NCI-H128 (cell line): ENCODE results near the gene TIMELESS.
"Not testable (repeated sequence)": the region's sequence is repeated elsewhere in the genome, so short reads cannot be mapped to it uniquely, and the experiment has no call there.

ENCODE experiments used
- DNase-seq: peaks from one replicate; lab custom pipeline; 2025; ENCODE audit not compliant: unreplicated experiment; lab: John Stamatoyannopoulos, UW

Gene TIMELESS

DNA sequence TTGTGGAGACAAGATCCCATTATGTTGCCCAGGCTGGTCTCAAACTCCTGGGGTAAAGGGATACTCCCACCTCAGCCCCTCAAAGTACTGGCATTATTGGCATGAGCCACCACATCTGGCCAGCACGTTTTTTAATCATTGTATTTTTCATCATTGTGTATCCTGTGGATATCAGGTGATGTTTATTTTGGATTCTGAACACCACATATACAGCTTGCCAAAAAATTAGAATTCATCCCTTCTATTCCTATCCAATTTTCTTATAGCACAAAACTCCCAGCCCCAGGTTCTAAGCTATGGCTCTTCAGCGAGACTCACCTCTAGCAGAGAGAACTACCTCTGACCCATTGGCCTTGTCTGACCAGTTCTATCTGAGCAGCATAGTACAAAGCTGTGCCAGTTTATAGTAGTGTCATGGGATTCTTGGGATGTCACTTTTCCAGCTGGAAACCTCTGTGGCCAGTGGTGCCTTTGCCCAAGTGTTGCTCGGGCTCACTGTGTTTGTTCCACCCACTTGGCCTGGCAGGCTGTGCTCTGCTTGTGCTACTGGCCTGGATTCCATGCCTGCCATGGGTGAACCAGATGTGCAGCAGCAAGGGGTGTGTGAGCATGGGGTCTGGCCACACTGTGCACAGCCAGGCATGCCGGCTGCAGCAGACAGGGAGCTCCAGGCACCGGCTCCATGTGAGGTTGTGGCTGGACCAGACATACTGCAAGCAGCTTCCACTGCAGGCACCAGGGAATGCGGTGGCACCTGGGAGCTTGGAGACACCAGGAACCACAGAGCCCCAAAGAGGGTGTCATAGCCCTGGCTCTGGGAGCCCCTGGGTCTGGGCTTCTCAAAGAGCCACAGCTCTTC lies 37.2 kb downstream of the TIMELESS start:
- DNase-seq: no peak

DNA sequence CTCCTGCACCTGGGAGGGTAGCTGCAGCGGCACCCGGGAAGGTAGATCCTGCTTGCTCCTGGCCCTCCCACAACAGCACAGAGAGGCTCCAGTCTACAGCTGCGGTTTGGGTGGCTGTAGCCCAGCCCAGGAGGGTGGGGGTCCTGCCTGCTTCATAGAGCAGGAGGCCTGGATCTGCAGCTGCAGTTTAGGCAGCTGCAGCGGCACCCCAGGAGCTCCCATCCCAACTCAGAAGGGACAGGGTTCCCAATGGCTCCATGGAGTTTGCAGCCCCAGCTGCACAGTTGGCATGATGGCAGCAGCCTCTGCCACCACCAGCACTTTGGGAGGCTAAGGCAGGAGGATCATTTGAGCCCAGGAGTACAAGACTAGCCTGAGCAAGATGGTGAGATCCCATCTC lies 38.5 kb downstream of the TIMELESS start:
- DNase-seq: no peak

DNA sequence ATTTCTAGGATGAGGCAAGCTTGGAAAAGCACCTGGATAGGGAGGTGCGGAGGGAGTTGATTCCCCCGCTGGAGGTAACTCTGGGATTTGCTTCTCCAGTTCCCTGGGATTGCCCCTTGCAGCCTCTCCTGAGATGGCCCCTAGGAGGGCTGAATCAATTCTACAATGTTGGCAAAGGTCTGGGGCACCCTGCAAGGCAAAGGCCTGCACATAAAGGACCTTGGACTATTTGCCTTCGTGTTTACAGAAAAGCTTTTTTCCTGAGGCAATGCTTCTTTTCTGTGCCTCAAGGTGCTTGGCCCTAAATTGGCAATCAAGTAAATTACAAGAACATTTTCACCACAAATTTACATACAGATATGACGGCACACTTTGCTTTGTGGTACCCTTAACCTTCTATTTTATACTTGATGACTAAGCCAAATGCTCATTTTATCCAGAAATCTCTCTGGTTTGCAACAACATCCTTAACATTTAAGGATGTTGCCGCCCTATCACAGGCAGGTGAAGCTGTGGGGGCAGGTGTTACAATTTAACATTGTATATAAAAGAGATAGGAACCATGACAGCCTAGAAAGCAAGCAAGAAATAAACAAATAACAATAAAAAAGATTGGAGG lies 40.3 kb downstream of the TIMELESS start:
- DNase-seq: no peak

DNA sequence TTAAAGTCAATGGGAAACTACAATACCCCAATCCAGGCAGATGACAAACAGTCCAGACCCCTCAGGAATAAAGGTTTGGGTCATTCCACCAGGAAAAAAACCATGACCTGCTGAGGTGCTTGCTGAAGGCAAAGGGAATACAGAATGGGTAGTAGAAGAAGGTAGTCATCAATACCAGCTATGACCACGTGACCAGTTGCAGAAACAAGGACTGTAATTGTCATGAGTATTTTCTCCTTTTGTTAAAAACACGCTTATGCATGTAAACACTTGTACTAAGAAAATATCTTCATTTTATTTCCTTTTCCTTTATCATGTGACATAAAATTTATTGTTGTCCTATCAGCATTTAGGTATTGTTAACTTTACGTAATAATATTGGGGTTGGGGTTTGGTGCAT lies 45.0 kb downstream of the TIMELESS start:
- not testable (repeated sequence) for DNase-seq

DNA sequence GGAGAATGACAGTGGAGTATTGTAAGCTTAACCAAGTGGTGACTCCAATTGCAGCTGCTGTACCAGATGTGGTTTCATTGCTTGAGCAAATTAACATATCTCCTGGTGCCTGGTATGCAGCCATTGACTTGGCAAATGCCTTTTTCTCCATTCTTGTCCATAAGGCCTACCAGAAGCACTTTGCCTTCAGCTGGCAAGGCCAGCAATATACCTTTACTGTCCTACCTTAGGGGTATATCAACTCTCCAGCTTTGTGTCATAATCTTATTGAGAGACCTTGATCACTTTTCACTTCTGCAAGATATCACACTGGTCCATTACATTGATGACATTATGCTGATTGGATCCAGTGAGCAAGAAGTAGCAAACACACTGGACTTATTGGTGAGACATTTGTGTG lies 47.6 kb downstream of the TIMELESS start:
- DNase-seq: not testable (repeated sequence)

DNA sequence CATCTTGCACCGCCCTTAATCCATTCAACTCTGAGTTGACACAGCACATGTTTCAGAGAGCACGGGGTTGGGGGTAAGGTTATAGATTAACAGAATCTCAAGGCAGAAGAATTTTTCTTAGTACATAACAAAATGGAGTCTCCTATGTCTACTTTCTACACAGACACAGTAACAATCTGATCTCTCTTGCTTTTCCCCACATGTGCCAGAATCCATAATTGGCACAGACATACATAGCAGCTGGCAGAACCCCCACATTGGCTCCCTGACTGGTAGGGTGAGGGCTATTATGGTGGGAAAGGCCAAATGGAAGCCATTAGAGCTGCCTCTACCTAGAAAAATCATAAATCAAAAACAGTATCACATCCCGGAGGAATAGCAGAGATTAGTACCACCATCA lies 48.1 kb downstream of the TIMELESS start:
- DNase-seq: not testable (repeated sequence)

DNA sequence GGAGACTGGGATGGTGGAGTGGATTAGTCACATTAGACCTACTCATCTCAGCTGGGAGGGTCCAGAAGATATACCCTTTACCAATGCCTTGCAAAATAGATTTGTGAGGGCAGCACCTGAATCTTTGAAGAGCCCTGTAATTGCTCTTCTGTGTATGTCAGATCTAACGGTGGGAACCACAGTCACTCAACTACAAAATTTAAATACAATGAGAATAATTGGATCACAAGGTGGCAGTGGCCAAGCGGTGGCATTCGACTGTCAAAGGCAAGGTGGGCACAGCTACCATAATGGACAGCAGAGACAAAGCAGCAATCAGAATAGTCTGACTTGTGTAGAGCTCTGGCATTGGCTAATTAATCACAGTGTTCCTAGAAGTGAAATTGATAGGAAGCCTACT lies 49.8 kb downstream of the TIMELESS start:
- DNase-seq: not testable (repeated sequence)

DNA sequence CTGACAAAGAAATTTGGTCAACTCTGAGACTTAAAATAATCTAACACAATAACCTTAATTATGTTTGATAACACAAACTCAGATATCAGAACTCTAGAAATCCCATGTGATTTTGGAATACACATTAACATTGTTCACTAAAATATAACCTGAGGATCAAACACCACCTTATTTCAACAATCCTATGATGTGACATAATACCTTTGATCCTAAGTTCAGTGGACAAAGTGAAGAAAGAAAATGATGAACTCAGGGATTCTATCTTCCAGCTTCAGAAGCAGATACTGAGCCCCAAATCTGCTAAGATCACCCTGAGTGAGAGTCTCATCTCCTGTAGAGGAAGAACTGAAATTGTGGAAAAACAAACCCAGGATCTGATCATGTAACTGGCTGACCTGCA lies 50.9 kb downstream of the TIMELESS start:
- no peak for DNase-seq

DNA sequence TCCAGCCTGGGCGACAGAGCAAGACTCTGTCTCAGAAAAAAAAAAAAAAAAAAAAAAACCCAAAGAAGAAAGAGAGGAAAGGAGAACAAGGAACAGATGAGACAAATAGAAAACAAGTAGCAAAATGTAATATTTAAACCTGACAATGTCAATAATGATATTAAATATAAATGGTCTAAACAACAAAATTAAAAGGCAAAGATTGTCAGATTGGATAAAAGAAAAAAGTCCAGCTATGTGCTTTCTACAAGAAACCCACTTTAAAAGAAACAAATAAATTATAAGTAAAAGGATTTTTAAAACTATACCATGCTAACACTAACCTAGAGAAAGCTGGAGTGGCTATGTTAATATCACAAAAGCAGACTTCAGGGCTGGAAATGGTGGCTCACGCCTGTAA lies 56.9 kb downstream of the TIMELESS start:
- no peak for DNase-seq

DNA sequence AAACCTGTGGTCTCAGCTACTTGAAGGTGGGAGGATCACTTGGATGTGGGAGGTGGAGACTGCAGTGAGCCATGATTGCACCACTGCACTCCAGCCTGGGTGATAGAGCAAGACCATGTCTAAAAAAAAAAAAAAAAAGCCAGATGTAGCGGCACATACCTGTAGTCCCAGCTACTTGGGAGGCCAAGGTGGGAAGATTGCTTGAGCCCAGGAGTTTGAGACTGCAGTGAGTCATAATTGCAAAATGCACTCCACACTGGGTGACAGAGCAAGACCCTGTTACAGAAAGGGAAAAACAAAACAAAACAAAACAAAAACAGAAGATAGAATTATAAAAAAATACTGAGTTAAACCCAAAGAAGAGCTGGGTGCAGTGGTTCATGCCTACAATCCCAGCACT lies 57.5 kb downstream of the TIMELESS start:
- DNase-seq: no peak

DNA sequence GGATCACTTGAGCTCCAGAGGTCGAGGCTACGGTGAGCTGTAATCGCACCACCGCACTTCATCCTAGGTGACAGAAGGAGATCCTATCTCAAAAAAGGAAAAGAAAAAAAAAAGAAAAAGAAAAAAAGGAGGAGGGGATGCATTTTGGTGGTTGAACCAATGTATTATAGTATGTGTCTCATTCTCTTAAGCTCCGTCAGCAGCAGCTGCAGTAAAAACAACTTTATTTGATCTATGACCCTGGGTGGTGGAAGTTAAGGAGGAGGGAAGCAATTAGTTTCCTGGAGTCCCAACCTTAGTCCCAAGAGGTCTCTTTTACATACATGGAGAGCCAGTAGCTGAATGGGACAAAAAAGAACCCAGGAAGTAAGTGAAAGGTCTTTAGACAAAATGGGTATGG lies 59.8 kb downstream of the TIMELESS start:
- DNase-seq: no peak

DNA sequence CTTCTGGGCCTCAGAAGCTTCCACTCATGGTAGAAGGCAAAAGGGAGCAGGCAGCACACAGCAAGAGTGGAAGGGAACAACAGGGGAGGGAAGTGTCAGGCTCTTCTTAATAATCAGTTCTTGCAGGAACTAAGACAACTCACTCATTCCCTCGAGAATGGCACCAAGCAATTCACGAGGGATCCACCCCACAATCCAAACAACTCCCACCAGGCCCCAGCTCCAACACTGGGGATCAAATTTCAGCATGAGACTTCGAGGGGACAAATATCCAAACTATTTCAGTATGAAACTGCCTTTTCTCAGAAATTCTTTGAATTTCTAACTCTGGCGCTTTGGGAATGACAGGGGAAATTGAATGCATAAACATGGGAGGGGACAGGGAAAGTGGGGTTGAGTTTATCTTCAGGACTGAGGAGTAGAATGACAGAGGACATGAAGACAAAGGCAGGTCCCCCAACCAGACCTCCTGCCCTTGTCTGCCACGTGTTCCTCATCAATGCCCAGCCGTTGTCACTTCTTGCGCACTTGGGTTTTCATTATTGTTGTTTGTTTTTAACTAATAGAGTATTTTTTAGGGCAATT lies 62.0 kb downstream of the TIMELESS start:
- DNase-seq: no peak

DNA sequence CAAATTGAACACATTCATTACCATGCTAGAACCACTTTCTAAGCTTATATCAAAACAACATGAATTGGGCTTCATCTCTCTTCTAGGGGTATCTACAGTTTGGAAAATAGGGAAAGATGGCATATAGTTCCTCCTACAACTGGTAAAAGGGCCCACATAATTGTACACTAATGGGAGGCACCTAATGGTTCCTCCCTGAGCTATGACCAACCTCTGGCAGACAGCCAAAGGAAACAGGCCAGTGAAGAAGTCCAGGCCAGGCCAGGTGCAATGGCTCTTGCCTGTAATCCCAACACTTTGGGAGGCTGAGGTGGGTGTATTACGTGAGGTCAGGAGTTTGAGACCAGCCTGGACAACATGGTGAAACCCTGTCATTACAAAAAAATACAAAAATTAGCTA lies 63.4 kb downstream of the TIMELESS start:
- DNase-seq: no peak

DNA sequence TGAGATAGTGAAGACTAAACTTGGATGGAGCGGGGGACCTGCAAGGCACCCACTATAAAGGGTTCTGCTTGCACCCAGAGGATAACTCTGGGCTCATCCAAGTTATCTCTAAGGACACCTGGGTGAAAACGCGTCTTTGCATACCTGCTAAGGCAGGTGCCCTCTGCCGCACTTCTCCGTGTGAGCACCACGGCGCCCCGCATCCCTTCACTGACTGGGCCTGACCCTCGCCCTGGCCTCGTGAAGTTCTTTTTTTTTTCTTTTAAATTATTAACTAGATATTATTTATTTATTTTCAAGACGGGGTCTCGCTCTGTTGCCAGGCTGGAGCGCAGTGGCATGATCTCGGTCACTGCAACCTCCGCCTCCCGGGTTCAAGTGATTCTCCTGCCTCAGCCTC lies 66.6 kb downstream of the TIMELESS start:
- DNase-seq: no peak

DNA sequence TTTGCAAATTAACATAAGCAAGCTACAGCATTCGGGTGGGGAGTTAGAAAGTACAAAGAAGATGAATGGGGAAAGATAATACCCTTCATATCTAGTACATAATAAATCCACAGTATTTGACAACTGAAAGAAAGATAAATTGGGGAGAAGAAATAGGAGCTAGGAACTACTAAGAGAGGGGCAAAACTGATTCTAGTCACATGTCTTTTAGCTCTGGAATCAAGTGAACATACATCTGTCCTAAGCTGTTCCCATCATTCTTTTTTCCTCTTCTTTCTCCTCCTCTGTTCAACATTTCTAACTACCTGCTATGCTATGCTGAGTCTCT lies 71.3 kb downstream of the TIMELESS start:
- DNase-seq: no peak

DNA sequence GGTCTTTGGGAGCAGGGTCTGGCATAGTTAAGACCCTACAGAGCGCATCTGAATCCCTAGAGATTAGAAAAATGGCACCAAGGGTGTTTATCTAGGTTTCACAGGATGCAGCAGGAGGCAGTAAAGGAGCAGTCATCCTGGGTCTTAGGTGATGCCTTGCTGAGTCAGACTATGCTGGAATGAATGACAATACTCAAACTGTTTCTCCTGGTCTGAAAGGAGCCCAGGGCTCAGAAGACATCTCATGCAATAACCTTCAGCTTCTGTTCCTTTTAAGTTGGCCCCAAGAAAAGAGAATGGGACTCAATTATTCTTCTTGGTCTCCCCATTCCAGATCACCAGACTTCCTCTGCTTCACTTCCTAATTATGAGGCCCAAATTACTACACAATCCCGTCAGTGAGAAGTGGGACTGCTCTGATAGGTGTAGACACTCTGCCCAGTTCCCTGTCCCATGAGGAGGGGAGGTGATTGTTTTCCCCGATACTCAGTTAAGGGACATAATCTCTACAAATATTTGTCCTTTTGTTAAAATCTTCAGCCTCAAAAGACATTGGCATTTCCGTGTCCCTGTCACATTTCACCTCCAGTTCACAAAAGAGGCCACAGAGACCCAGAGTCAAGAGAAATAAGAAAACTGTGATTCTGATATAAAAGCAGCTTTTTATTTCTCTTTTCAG lies 71.8 kb downstream of the TIMELESS start:
- DNase-seq: no peak

DNA sequence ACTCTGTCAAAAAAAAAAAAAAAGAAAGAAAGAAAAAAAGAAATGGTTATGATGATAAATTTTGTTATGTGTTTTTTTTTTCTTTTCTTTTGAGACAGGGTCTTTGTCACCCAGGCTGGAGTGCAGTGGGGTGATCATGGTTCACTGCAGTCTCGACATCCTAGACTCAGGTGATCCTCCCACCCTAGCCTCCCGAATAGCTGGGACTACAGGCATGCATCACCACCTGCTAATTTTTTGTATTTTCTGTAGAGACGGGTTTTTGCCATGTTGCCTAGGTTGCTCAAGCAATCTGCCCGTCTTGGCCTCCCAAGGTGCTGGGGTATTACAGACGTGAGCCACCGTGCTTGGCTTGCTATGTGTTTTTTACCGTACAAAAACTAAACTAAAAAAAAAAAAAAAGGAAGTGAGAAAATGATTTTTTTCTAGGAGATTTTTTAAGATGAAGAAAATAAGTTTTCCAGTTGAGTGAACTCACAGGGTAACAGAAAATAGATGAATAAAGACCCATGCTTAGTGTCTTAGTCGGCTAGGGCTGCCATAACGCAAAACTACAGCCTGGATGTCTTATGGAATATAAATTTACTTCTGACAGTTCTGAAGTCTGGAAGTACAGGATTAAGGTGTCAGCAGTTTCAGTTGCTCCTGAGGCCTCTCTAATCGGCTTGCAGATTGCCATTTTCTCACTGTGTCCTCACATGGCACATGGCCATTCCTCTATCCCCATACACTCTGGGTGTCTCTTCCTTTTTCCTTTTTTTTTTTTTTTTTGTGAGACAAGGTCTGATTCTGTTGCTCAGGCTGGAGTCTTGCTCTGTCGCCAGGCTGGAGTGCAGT lies 73.4 kb downstream of the TIMELESS start:
- DNase-seq: no peak

DNA sequence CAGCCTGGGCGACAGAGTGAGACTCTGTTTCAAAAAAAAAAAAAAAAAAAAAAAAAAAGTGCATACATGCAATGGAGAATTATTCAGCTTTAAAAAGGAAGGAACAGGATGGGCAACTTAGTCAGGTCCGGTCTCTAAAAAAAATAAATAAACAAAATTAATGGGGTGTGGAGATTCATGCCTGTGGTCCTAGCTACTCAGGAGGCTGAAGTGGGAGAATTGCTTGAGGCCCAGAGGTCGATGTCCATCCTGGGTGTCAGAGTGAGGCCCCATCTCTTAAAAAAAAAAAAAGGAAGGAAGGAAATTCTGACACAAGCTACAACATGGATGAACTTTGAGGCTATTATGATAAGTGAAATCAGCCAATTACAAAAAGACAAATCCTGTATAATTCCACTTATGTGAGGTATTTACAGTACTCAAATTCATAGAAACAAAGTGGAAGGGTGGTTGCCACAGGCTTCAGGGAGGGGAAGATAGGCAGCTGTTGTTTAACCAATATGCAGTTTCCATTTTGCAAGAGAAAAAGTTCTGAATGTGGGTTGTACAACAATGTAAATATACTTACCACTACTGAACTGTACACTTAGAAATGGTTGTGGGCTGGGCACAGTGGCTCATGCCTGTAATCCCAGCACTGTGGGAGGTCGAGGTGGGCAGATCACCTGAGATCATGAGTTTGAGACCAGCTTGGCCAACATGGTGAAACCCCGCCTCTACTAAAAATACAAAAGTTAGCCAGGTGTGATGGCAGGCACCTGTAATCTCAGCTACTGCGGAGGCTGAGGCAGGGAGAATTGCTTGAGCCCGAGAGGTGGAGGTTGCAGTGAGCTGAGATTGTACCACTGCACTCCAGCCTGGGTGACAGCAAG lies 74.3 kb downstream of the TIMELESS start:
- DNase-seq: no peak

DNA sequence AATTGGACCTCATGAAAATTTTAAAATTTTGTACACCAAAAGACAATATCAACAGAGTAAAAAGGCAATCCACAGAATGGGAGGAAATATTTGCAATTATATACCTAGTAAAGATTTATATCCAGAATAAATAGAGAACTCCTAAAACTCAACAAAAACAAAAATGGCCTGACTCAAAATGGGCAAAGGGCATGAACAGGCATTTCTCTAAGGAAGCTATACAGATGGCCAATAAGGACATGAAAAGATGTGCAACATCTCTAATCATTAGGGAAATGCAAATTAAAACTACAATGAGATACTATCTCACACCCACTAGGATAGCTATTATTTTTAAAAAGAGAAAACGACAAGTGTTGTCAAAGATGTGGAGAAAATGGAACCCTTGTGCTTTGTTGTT lies 75.7 kb downstream of the TIMELESS start:
- DNase-seq: no peak

DNA sequence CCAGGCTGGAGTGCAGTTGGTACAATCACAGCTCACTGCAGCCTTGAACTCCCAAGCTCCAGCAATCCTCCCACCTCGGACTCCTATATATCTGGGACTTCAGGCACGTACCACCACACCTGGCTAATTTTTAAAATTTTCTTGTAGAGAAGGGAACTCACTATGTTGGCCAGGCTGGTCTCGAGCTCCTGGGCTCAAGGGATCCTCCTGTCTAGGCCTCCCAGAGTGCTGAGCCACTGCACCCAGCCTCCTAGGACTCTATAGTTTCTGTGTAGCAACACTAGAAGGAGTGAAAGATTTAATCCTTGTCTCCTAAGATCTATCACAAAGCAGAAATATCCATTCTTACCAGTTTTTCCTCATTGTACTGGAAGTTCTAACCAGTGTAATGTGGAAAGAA lies 82.3 kb downstream of the TIMELESS start:
- no peak for DNase-seq
